ENCODE data around the gene ASB3. TPM values are rescaled to one million over a fixed set of nuclear protein-coding genes. Genes with fewer than 3 reads are reported as not detected.
"Not testable (repeated sequence)": the region's sequence is repeated elsewhere in the genome, so short reads cannot be mapped to it uniquely, and the experiment has no call there.

Gene ASB3
- total and polyA plus RNA-seq, 8 donors = 0.58 to 53.6 (median 5.7) TPM

DNA sequence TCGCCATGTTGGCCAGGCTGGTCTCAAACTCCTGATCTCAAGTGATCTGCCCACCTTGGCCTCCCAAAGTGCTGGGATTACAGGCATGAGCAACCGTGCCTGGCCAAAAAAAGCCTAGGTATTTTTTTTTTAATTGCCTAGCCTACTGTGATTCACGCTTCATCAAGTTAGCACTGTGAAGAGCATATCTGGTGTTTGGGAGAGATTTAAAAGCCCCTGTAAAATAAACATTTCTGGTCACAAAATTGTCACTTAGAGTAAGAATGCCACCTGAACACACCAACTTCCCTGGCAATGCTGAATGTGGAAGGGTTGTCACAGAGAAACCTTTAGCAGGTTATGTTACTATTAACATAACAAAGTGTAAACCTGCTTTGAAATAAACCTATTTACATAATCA is 58.8 kb downstream of the ASB3 start:
- Histone ChIP-seq H3K27ac (no peak overlapping the region), H3K27me3 (no peaks in the 10 kb centered on the region), H3K4me1 (peaks cover 0 to 5% (median 0%) of the 10 kb centered on the region in 4 donors), H3K9me3 (no peaks in the 10 kb centered on the region), H3K36me3 (peaks cover 0 to 30% (median 22%) of the 10 kb centered on the region in 4 donors), H3K4me3 (no peak overlapping the region)
- 92 to 97% (median 96%) methylated on average over 3 of the region's 3 CpGs for WGBS, 5 donors
- TF ChIP-seq EP300 (IDR thresholded peaks at IDR 0.05) (no peak), POLR2AphosphoS5 (IDR thresholded peaks at IDR 0.05) (no peak), POLR2A (IDR thresholded peaks at IDR 0.05) (no peak)
- TF ChIP-seq, protein P1, sequence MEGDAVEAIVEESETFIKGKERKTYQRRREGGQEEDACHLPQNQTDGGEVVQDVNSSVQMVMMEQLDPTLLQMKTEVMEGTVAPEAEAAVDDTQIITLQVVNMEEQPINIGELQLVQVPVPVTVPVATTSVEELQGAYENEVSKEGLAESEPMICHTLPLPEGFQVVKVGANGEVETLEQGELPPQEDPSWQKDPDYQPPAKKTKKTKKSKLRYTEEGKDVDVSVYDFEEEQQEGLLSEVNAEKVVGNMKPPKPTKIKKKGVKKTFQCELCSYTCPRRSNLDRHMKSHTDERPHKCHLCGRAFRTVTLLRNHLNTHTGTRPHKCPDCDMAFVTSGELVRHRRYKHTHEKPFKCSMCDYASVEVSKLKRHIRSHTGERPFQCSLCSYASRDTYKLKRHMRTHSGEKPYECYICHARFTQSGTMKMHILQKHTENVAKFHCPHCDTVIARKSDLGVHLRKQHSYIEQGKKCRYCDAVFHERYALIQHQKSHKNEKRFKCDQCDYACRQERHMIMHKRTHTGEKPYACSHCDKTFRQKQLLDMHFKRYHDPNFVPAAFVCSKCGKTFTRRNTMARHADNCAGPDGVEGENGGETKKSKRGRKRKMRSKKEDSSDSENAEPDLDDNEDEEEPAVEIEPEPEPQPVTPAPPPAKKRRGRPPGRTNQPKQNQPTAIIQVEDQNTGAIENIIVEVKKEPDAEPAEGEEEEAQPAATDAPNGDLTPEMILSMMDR (IDR thresholded peaks at IDR 0.05) = no peak
- no peak for DNase-seq
- intact Hi-C loops (cut with DNase I; ENCODE audit: low total_unique reads) = no loop called here

DNA sequence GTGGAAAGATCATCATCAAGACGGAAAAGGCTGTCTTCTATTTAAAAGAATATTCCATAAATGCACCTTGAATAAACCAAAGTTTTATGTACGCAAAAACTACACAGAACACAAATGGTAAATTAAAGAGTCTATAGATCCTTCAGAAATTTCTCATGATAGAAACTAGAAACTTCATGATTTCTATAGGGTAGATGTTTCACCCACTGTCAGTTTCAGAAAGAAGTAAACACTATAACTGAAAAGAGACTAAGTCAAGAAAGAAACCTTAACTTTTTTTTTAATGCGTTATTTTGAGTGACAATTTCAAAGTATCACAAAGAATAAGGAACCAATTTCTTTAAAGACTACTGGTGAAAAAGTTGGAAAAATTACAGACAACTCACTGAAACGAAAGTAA is 61.1 kb downstream of the ASB3 start:
- intact Hi-C loops (cut with DNase I; ENCODE audit: low total_unique reads) = no loop called here
- DNase-seq = no peak
- H3K4me1 ChIP-seq = peaks cover 0 to 5% (median 0%) of the 10 kb centered on the region in 4 donors
- no peak overlapping the region for H3K4me3 ChIP-seq
- WGBS, 5 donors = 90 to 96% (median 93%) methylated on average over 4 of the region's 4 CpGs
- peaks cover 0 to 20% (median 18%) of the 10 kb centered on the region in 4 donors for H3K36me3 ChIP-seq
- no peaks in the 10 kb centered on the region for H3K27me3 ChIP-seq
- no peaks in the 10 kb centered on the region for H3K9me3 ChIP-seq
- no peak overlapping the region for H3K27ac ChIP-seq
- TF ChIP-seq POLR2AphosphoS5 (IDR thresholded peaks at IDR 0.05) (no peak), POLR2A (IDR thresholded peaks at IDR 0.05) (no peak), EP300 (IDR thresholded peaks at IDR 0.05) (no peak)
- TF ChIP-seq, protein P1 (IDR thresholded peaks at IDR 0.05) = no peak

DNA sequence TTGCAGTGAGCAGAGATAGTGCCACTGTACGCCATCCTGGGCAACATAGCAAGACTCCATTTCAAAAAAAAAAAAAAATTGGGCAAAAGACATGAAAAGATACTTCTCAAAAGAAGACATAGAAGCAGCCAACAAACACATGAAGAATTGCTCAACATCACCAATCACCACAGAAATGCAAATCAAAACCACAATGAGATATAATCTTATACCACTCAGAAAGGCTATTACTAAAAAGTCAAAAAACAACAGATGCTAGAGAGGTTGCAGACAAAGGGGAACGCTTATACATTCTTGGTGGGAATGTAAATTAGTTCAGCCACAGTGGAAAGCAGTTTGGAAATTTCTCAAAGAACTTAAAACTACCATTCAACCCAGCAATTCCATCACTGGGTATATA is 62.2 kb downstream of the ASB3 start:
- no peak overlapping the region for H3K27ac ChIP-seq
- WGBS, 5 donors = 86 to 91% (median 88%) methylated on average over 2 of the region's 2 CpGs
- H3K36me3 ChIP-seq = peaks cover 0 to 20% (median 15%) of the 10 kb centered on the region in 4 donors
- H3K4me1 ChIP-seq = peaks cover 0 to 5% (median 0%) of the 10 kb centered on the region in 4 donors
- no peaks in the 10 kb centered on the region for H3K9me3 ChIP-seq
- intact Hi-C loops (cut with DNase I; ENCODE audit: low total_unique reads) = no loop called here
- no peaks in the 10 kb centered on the region for H3K27me3 ChIP-seq
- H3K4me3 ChIP-seq = no peak overlapping the region
- DNase-seq = no peak
- TF ChIP-seq POLR2A (IDR thresholded peaks at IDR 0.05) (no peak), EP300 (IDR thresholded peaks at IDR 0.05) (no peak), POLR2AphosphoS5 (IDR thresholded peaks at IDR 0.05) (no peak)
- TF ChIP-seq, protein P1 (IDR thresholded peaks at IDR 0.05) = no peak

DNA sequence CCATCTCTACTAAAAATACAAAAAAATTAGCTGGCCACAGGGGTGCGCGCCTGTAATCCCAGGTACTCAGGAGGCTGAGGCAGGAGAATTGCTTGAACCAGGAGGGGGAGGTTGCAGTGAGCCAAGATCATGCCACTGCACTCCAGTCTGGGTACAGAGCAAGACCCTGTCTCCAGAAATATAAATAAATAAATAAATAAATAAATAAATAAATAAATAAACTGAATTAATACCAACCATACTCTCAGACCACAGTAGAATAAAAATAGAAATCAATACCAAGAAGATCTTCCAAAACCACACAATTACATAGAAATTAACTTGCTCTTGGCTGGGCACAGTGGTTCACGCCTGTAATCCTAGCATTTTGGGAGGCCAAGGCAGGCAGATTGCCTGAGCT is 65.8 kb downstream of the ASB3 start:
- Histone ChIP-seq H3K4me1 (peaks cover 0 to 21% (median 7%) of the 10 kb centered on the region in 4 donors), H3K36me3 (peaks cover 0 to 12% (median 8%) of the 10 kb centered on the region in 4 donors)
- WGBS, 5 donors = 95 to 100% (median 99%) methylated on average over 3 of the region's 3 CpGs
- DNase-seq; H3K4me3 ChIP-seq; H3K9me3 ChIP-seq; H3K27ac ChIP-seq; intact Hi-C loops (cut with DNase I; ENCODE audit: low total_unique reads); H3K27me3 ChIP-seq: not testable (repeated sequence)

DNA sequence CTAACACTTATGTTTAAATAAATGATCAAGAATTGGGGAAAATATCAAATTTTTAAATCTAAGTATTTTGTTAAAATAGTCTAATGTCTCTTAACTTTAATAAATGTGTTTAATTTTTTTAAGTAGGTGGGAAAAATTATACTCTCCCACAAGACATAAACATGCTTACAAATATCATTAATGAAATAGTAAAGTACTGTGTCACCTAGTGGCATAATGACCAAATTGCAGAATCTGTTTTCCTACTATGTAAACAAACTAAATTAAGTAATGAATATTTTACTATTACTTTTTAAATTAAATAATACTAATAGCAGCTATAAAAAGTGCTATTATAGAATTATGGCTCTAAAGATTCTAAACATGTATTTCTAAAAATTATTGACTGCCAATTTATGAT is 71.2 kb downstream of the ASB3 start:
- peak in 1 of 2 donors; percentile 8 for DNase-seq
- intact Hi-C loops (cut with DNase I; ENCODE audit: low total_unique reads) = no loop called here
- TF ChIP-seq EP300 (IDR thresholded peaks at IDR 0.05) = no peak
- TF ChIP-seq, protein P1 (IDR thresholded peaks at IDR 0.05) = peak in 4 of 7 experiments; percentile 13 to 41 (median 34)
- Histone ChIP-seq H3K27ac (no peak overlapping the region), H3K27me3 (no peaks in the 10 kb centered on the region), H3K9me3 (no peaks in the 10 kb centered on the region), H3K4me3 (no peak overlapping the region), H3K36me3 (peaks cover 0 to 39% (median 25%) of the 10 kb centered on the region in 4 donors), H3K4me1 (peaks cover 0 to 23% (median 8%) of the 10 kb centered on the region in 4 donors)

Data from stomach (tissue), 9 donors.